Measurements from ENCODE around the gene COL4A5.

Gene COL4A5

GRCh38 chrX:108584617-108585211, 145.1 kb downstream of the COL4A5 start:
- no peak overlapping the region for H3K9ac ChIP-seq (ENCODE audit: low read length)
- no peaks in the 10 kb centered on the region for H3K4me1 ChIP-seq (ENCODE audit: control insufficient read depth, insufficient read depth, low read length)
- H3K27me3 ChIP-seq (ENCODE audit: control insufficient read depth, insufficient read depth, low read length): no peaks in the 10 kb centered on the region
- no peak overlapping the region for H3K4me3 ChIP-seq (ENCODE audit: low read length)
- H3K27ac ChIP-seq (ENCODE audit: low read depth, low read length): no peak overlapping the region
- H3K36me3 ChIP-seq (ENCODE audit: control insufficient read depth, insufficient read depth, low read length): no peaks in the 10 kb centered on the region

GRCh38 chrX:108590496-108590895, 150.9 kb downstream of the COL4A5 start:
- Histone ChIP-seq H3K36me3 (ENCODE audit: control insufficient read depth, insufficient read depth, low read length) (no peaks in the 10 kb centered on the region), H3K27me3 (ENCODE audit: control insufficient read depth, insufficient read depth, low read length) (no peaks in the 10 kb centered on the region), H3K27ac (ENCODE audit: low read depth, low read length) (no peak overlapping the region), H3K4me3 (ENCODE audit: low read length) (no peak overlapping the region), H3K9ac (ENCODE audit: low read length) (no peak overlapping the region), H3K4me1 (ENCODE audit: control insufficient read depth, insufficient read depth, low read length) (no peaks in the 10 kb centered on the region)

- Histone ChIP-seq H3K4me1 (ENCODE audit: control insufficient read depth, insufficient read depth, low read length) (no peaks in the 10 kb centered on the region), H3K27ac (ENCODE audit: low read depth, low read length) (no peak overlapping the region), H3K36me3 (ENCODE audit: control insufficient read depth, insufficient read depth, low read length) (no peaks in the 10 kb centered on the region), H3K27me3 (ENCODE audit: control insufficient read depth, insufficient read depth, low read length) (no peaks in the 10 kb centered on the region), H3K9ac (ENCODE audit: low read length) (no peak overlapping the region), H3K4me3 (ENCODE audit: low read length) (no peak overlapping the region)
Observed at GRCh38 chrX:108601276-108601675, 161.6 kb downstream of the COL4A5 start.

GRCh38 chrX:108610141-108610540, 170.5 kb downstream of the COL4A5 start:
- H3K4me1 ChIP-seq (ENCODE audit: control insufficient read depth, insufficient read depth, low read length): no peaks in the 10 kb centered on the region
- H3K27ac ChIP-seq (ENCODE audit: low read depth, low read length): no peak overlapping the region
- no peaks in the 10 kb centered on the region for H3K27me3 ChIP-seq (ENCODE audit: control insufficient read depth, insufficient read depth, low read length)
- no peak overlapping the region for H3K4me3 ChIP-seq (ENCODE audit: low read length)
- no peaks in the 10 kb centered on the region for H3K36me3 ChIP-seq (ENCODE audit: control insufficient read depth, insufficient read depth, low read length)
- no peak overlapping the region for H3K9ac ChIP-seq (ENCODE audit: low read length)

- Histone ChIP-seq H3K27me3 (ENCODE audit: control insufficient read depth, insufficient read depth, low read length) (no peaks in the 10 kb centered on the region), H3K27ac (ENCODE audit: low read depth, low read length) (no peak overlapping the region), H3K4me1 (ENCODE audit: control insufficient read depth, insufficient read depth, low read length) (no peaks in the 10 kb centered on the region), H3K4me3 (ENCODE audit: low read length) (no peak overlapping the region), H3K9ac (ENCODE audit: low read length) (no peak overlapping the region), H3K36me3 (ENCODE audit: control insufficient read depth, insufficient read depth, low read length) (no peaks in the 10 kb centered on the region)
Observed at GRCh38 chrX:108614616-108615015, 175.0 kb downstream of the COL4A5 start.

- no peak overlapping the region for H3K4me3 ChIP-seq (ENCODE audit: low read length)
- H3K9ac ChIP-seq (ENCODE audit: low read length): no peak overlapping the region
- no peak overlapping the region for H3K27ac ChIP-seq (ENCODE audit: low read depth, low read length)
- H3K36me3 ChIP-seq (ENCODE audit: control insufficient read depth, insufficient read depth, low read length): no peaks in the 10 kb centered on the region
- H3K4me1 ChIP-seq (ENCODE audit: control insufficient read depth, insufficient read depth, low read length): no peaks in the 10 kb centered on the region
- no peaks in the 10 kb centered on the region for H3K27me3 ChIP-seq (ENCODE audit: control insufficient read depth, insufficient read depth, low read length)
Observed at GRCh38 chrX:108640817-108641216, 201.2 kb downstream of the COL4A5 start.

GRCh38 chrX:108641589-108642272, 202.1 kb downstream of the COL4A5 start:
- no peaks in the 10 kb centered on the region for H3K27me3 ChIP-seq (ENCODE audit: control insufficient read depth, insufficient read depth, low read length)
- H3K4me3 ChIP-seq (ENCODE audit: low read length): no peak overlapping the region
- H3K9ac ChIP-seq (ENCODE audit: low read length): no peak overlapping the region
- no peak overlapping the region for H3K27ac ChIP-seq (ENCODE audit: low read depth, low read length)
- no peaks in the 10 kb centered on the region for H3K36me3 ChIP-seq (ENCODE audit: control insufficient read depth, insufficient read depth, low read length)
- no peaks in the 10 kb centered on the region for H3K4me1 ChIP-seq (ENCODE audit: control insufficient read depth, insufficient read depth, low read length)

GRCh38 chrX:108642273-108642628, 202.6 kb downstream of the COL4A5 start:
- no peaks in the 10 kb centered on the region for H3K4me1 ChIP-seq (ENCODE audit: control insufficient read depth, insufficient read depth, low read length)
- no peak overlapping the region for H3K9ac ChIP-seq (ENCODE audit: low read length)
- no peaks in the 10 kb centered on the region for H3K36me3 ChIP-seq (ENCODE audit: control insufficient read depth, insufficient read depth, low read length)
- H3K4me3 ChIP-seq (ENCODE audit: low read length): no peak overlapping the region
- no peak overlapping the region for H3K27ac ChIP-seq (ENCODE audit: low read depth, low read length)
- H3K27me3 ChIP-seq (ENCODE audit: control insufficient read depth, insufficient read depth, low read length): no peaks in the 10 kb centered on the region

GRCh38 chrX:108664701-108665100, 225.1 kb downstream of the COL4A5 start:
- no peaks in the 10 kb centered on the region for H3K36me3 ChIP-seq (ENCODE audit: control insufficient read depth, insufficient read depth, low read length)
- no peaks in the 10 kb centered on the region for H3K27me3 ChIP-seq (ENCODE audit: control insufficient read depth, insufficient read depth, low read length)
- H3K27ac ChIP-seq (ENCODE audit: low read depth, low read length): no peak overlapping the region
- no peak overlapping the region for H3K9ac ChIP-seq (ENCODE audit: low read length)
- no peaks in the 10 kb centered on the region for H3K4me1 ChIP-seq (ENCODE audit: control insufficient read depth, insufficient read depth, low read length)
- H3K4me3 ChIP-seq (ENCODE audit: low read length): no peak overlapping the region

- H3K4me3 ChIP-seq (ENCODE audit: low read length): no peak overlapping the region
- no peak overlapping the region for H3K27ac ChIP-seq (ENCODE audit: low read depth, low read length)
- H3K36me3 ChIP-seq (ENCODE audit: control insufficient read depth, insufficient read depth, low read length): no peaks in the 10 kb centered on the region
- H3K4me1 ChIP-seq (ENCODE audit: control insufficient read depth, insufficient read depth, low read length): no peaks in the 10 kb centered on the region
- no peaks in the 10 kb centered on the region for H3K27me3 ChIP-seq (ENCODE audit: control insufficient read depth, insufficient read depth, low read length)
- H3K9ac ChIP-seq (ENCODE audit: low read length): no peak overlapping the region
Observed at GRCh38 chrX:108666101-108666500, 226.5 kb downstream of the COL4A5 start.

GRCh38 chrX:108671526-108671925, 231.9 kb downstream of the COL4A5 start:
- Histone ChIP-seq H3K4me3 (ENCODE audit: low read length) (no peak overlapping the region), H3K27ac (ENCODE audit: low read depth, low read length) (no peak overlapping the region), H3K4me1 (ENCODE audit: control insufficient read depth, insufficient read depth, low read length) (no peaks in the 10 kb centered on the region)

GRCh38 chrX:108696690-108697089, 257.1 kb downstream of the COL4A5 start:
- H3K27me3 ChIP-seq (ENCODE audit: control insufficient read depth, insufficient read depth, low read length): no peaks in the 10 kb centered on the region
- no peak overlapping the region for H3K4me3 ChIP-seq (ENCODE audit: low read length)
- H3K36me3 ChIP-seq (ENCODE audit: control insufficient read depth, insufficient read depth, low read length): no peaks in the 10 kb centered on the region
- no peak overlapping the region for H3K9ac ChIP-seq (ENCODE audit: low read length)
- no peaks in the 10 kb centered on the region for H3K4me1 ChIP-seq (ENCODE audit: control insufficient read depth, insufficient read depth, low read length)
- H3K27ac ChIP-seq (ENCODE audit: low read depth, low read length): no peak overlapping the region

More at GRCh38 chrX:108671526-108671925, 231.9 kb downstream of the COL4A5 start:
- Histone ChIP-seq H3K36me3 (ENCODE audit: control insufficient read depth, insufficient read depth, low read length) (no peaks in the 10 kb centered on the region), H3K27me3 (ENCODE audit: control insufficient read depth, insufficient read depth, low read length) (no peaks in the 10 kb centered on the region), H3K9ac (ENCODE audit: low read length) (no peak overlapping the region)

- no peaks in the 10 kb centered on the region for H3K27me3 ChIP-seq (ENCODE audit: control insufficient read depth, insufficient read depth, low read length)
- H3K4me1 ChIP-seq (ENCODE audit: control insufficient read depth, insufficient read depth, low read length): no peaks in the 10 kb centered on the region
Observed at GRCh38 chrX:108699368-108699767, 259.7 kb downstream of the COL4A5 start.

More at GRCh38 chrX:108699368-108699767, 259.7 kb downstream of the COL4A5 start:
- Histone ChIP-seq H3K4me3 (ENCODE audit: low read length) (no peak overlapping the region), H3K36me3 (ENCODE audit: control insufficient read depth, insufficient read depth, low read length) (no peaks in the 10 kb centered on the region), H3K27ac (ENCODE audit: low read depth, low read length) (no peak overlapping the region), H3K9ac (ENCODE audit: low read length) (no peak overlapping the region)

Measured in rectal smooth muscle tissue (tissue), 1 donor.